ENCODE results near the gene HNRNPH3.

DNA sequence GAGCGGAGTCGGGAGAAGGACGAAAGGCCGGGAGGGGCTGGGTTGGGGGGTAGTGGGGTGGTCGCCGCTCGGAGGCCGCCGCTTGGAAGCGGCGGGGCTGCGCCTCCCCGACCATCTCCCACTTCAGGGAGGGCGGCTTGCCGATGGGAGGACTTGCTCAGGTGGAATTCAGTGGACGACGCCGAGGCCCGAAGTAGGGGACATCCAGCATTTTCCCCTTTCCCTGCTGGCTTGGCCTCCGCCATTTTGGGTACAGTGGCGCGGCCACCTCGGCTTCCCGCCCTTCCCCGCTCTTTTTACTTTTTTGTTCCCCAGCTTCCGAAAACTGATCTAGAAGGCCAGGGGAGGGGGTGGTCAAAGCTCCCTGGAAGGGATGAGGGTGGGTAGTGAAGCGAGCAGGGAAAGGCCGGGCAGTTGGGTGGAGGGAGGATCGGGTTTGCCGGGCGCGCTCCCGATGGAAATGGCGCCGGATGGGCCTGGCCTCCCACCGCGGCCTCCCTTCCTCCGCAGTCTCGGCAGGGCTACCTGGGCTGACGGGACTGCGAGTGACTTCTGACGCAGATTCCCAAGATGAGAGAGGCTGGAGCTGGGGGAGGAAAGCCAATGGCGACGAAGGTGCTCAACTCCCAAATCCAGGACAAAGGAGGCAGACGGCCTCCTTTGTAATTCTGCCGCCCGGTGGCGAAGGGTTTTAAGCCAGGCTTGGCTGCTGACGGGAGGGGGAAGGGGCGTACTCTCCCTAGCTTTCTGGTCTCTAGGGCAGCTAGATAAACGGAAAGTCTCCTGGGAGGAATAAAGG lies 594 bp downstream of the HNRNPH3 start, which contains the start of gene PBLD:
- TF ChIP-seq CTCF (IDR thresholded peaks at IDR 0.05) = peak; percentile 51
- no peak for TF ChIP-seq EZH2 (IDR thresholded peaks at IDR 0.05; ENCODE audit: borderline replicate concordance, insufficient read depth, low read depth, low read length, poor library complexity, severe bottlenecking)
